ENCODE measurements around the gene ADAMTS9. TPM values are rescaled to one million over a fixed set of nuclear protein-coding genes. Genes with fewer than 3 reads are reported as not detected.
A peak's percentile ranks its signal among the peaks of the same experiment; 100 is the strongest.

Gene ADAMTS9
- total and polyA plus RNA-seq, 9 of the 15 experiments (the other 6 are each of a cell fraction or from before 2014, with no cell fraction given), result 0.05 to 0.32 (median 0.13) TPM; not detected in 2

- WGBS (ENCODE audit: insufficient coverage, low coverage, missing lambda C conversion rate), result 13% methylated on average over 9 of the region's 9 CpGs
- Histone ChIP-seq H3K79me2 (ENCODE audit: control insufficient read depth, insufficient read depth, low read length) (no peaks in the 10 kb centered on the region), H3K4me1 (replicated peaks in 1 of 2; ENCODE audit: control insufficient read depth in 2 of 2, insufficient read depth in 2 of 2, low read length in 2 of 2) (no peaks in the 10 kb centered on the region), H4K20me1 (replicated peaks; ENCODE audit: control insufficient read depth, insufficient read depth, low read length) (no peaks in the 10 kb centered on the region), H3K36me3 (ENCODE audit: control insufficient read depth, insufficient read depth, low read length) (no peaks in the 10 kb centered on the region), H3K27me3 (ENCODE audit: control insufficient read depth in 2 of 2, insufficient read depth in 2 of 2, low read length in 2 of 2) (no peaks in the 10 kb centered on the region; a peak in 2 of 5 replicates), H3K4me3 (no peak overlapping the region), H3K4me2 (ENCODE audit: insufficient read depth, low read length) (no peak overlapping the region), H3K9me3 (replicated peaks; ENCODE audit: control insufficient read depth, insufficient read depth, low read depth, low read length) (no peaks in the 10 kb centered on the region), H3K27ac (ENCODE audit: extremely low read depth, low read depth, low read length) (no peak overlapping the region), H3K9me1 (ENCODE audit: control insufficient read depth, insufficient read depth, low read length) (no peaks in the 10 kb centered on the region), H3K9ac (ENCODE audit: insufficient read depth in 1 of 2, low read depth in 2 of 2, low read length in 2 of 2) (no peak overlapping the region), H2AFZ (ENCODE audit: low read depth, low read length) (no peak overlapping the region)
- intact Hi-C loops (cut with micrococcal nuclease), result no loop called here
- FAIRE-seq (no peak), ATAC-seq (no peak), DNase-seq (ENCODE audit: extremely low read depth in 1 of 4, low spot score in 3 of 4) (no peak)
- ChIA-PET POLR2A (no interaction called here), CTCF (ENCODE audit: low intra/inter-chr PET ratio) (no interaction called here)
- BruUV-seq (replicated peaks), result no TSS peak
- TF ChIP-seq ZNF707 (CRISPR knock-in tag; conservative IDR thresholded peaks at IDR 0.05) (no peak), RBM25 (IDR thresholded peaks at IDR 0.05; ENCODE audit: low read depth, low read length, severe bottlenecking) (no peak), TFE3 (CRISPR knock-in tag; IDR thresholded peaks at IDR 0.05) (peak; percentile 23; the same call in 1 of the 2 replicates), HNRNPH1 (optimal IDR thresholded peaks at IDR 0.05; ENCODE audit: low read depth, low read length) (no peak), SMAD3 (CRISPR knock-in tag; conservative IDR thresholded peaks at IDR 0.05) (no peak), NR2C1 (IDR thresholded peaks at IDR 0.05) (no peak), NR2C1 (tag; IDR thresholded peaks at IDR 0.05) (no peak), CREB3L1 (IDR thresholded peaks at IDR 0.05; ENCODE audit: borderline replicate concordance, low read depth) (no peak), ZNF395 (CRISPR knock-in tag; IDR thresholded peaks at IDR 0.05) (no peak), NFE2 (IDR thresholded peaks at IDR 0.05; ENCODE audit: low read depth) (no peak)
- in situ Hi-C loops (cut with MboI), result no loop called here
Observed at GRCh38 chr3:64601824-64602223, 86.0 kb downstream of the ADAMTS9 start.

Data from K562 (cell line).